ENCODE data around the gene P2RX7. TPM values are rescaled to one million over a fixed set of nuclear protein-coding genes. Genes with fewer than 3 reads are reported as not detected.
"Not testable (repeated sequence)": the region's sequence is repeated elsewhere in the genome, so short reads cannot be mapped to it uniquely, and the experiment has no call there.

P2RX7 gene
- polyA plus RNA-seq, 2 of the 4 experiments (the other 2 are of a cell fraction) = 0.03 TPM; not detected in 1

- no peaks in the 10 kb centered on the region for H3K4me1 ChIP-seq
- 80% methylated on average over 19 of the region's 19 CpGs for WGBS (ENCODE audit: missing lambda C conversion rate)
- no peak overlapping the region for H3K4me2 ChIP-seq
- TF ChIP-seq RAD21 (conservative IDR thresholded peaks at IDR 0.05 in 1 of 2, IDR thresholded peaks at IDR 0.05 in 1 of 2) (0 out of 5 replicates have a peak, but pooled peaks of 1 of the 2 experiments have one; percentile 24), KDM1A (IDR thresholded peaks at IDR 0.05; ENCODE audit: low read depth) (no peak)
- POLR2A ChIA-PET = no interaction called here
- no peak overlapping the region for H3K27ac ChIP-seq
- no peaks in the 10 kb centered on the region for H3K9me3 ChIP-seq
- DNase-seq (ENCODE audit: low read depth in 1 of 2, low spot score in 1 of 2) = peak in 1 of 2 experiments; percentile 39
- H3K4me3 ChIP-seq = no peak overlapping the region
- no peak for FAIRE-seq
- ATAC-seq = peak; percentile 45 to 79; a peak in 4 of 6 replicates
- CTCF ChIA-PET = interaction anchor here (0.6 to 2.1 kb wide), 2 partner anchors 92 to 95 kb away, joined by 4 read pairs; no protein-coding TSS in a partner anchor
Measured at GRCh38 chr12:121223292-121224285, 90.9 kb downstream of the P2RX7 start.

- DNase-seq (ENCODE audit: low read depth in 1 of 2, low spot score in 1 of 2) (no peak), ATAC-seq (no peak), FAIRE-seq (no peak)
- Histone ChIP-seq H3K4me2 (no peak overlapping the region), H3K4me3 (no peak overlapping the region), H3K9me3 (no peaks in the 10 kb centered on the region), H3K4me1 (no peaks in the 10 kb centered on the region), H3K27ac (no peak overlapping the region)
- WGBS (ENCODE audit: missing lambda C conversion rate) = 88% methylated on average over 8 of the region's 8 CpGs
- CTCF ChIA-PET = no interaction called here
- TF ChIP-seq PHF8 (IDR thresholded peaks at IDR 0.05; ENCODE audit: borderline replicate concordance, low read depth) (no peak), CTCF (IDR thresholded peaks at IDR 0.05) (no peak), ZC3H11A (IDR thresholded peaks at IDR 0.05) (no peak), KDM1A (IDR thresholded peaks at IDR 0.05; ENCODE audit: low read depth) (no peak), PBX3 (IDR thresholded peaks at IDR 0.05) (no peak), ZSCAN20 (CRISPR knock-in tag; IDR thresholded peaks at IDR 0.05) (no peak), HES2 (IDR thresholded peaks at IDR 0.05) (no peak), EP300 (IDR thresholded peaks at IDR 0.05) (no peak), HDAC2 (IDR thresholded peaks at IDR 0.05) (no peak), HOXA7 (CRISPR knock-in tag; IDR thresholded peaks at IDR 0.05) (no peak)
- POLR2A ChIA-PET = no interaction called here
Measured at GRCh38 chr12:121224591-121224990, 91.9 kb downstream of the P2RX7 start.

- no peak overlapping the region for H3K4me2 ChIP-seq
- CTCF ChIA-PET = no interaction called here
- TF ChIP-seq CBX2 (IDR thresholded peaks at IDR 0.05; ENCODE audit: borderline replicate concordance, low read depth) = no peak
- TF ChIP-seq BCL3 (IDR thresholded peaks at IDR 0.05) = no peak
- TF ChIP-seq USF2 (IDR thresholded peaks at IDR 0.05) = no peak
- no peak for TF ChIP-seq JUN (IDR thresholded peaks at IDR 0.05)
- TF ChIP-seq BHLHE40 (IDR thresholded peaks at IDR 0.05; ENCODE audit: low read depth, low read length) = no peak
- no peak for TF ChIP-seq CEBPB (IDR thresholded peaks at IDR 0.05)
- TF ChIP-seq CTCF (IDR thresholded peaks at IDR 0.05) = no peak
- FAIRE-seq (no peak), ATAC-seq (no peak), DNase-seq (ENCODE audit: low read depth in 1 of 2, low spot score in 1 of 2) (no peak)
- H3K4me1 ChIP-seq = 0 out of 3 replicates have a peak, but pooled peaks cover 3% of the 10 kb centered on the region
- no peaks in the 10 kb centered on the region for H3K9me3 ChIP-seq
- no peak overlapping the region for H3K27ac ChIP-seq
- POLR2A ChIA-PET = no interaction called here
- WGBS (ENCODE audit: missing lambda C conversion rate) = 82% methylated on average over 8 of the region's 8 CpGs
- no peak overlapping the region for H3K4me3 ChIP-seq
Measured at GRCh38 chr12:121226399-121226798, 93.7 kb downstream of the P2RX7 start.

- H3K27ac ChIP-seq; DNase-seq (ENCODE audit: low read depth in 1 of 2, low spot score in 1 of 2); POLR2A ChIA-PET; H3K4me3 ChIP-seq; FAIRE-seq; CTCF ChIA-PET; H3K9me3 ChIP-seq; ATAC-seq; H3K4me1 ChIP-seq; H3K4me2 ChIP-seq: not testable (repeated sequence)
- 93% methylated on average over 8 of the region's 8 CpGs for whole genome bisulfite sequencing (ENCODE audit: missing lambda C conversion rate)
Measured at GRCh38 chr12:121226871-121227270, 94.2 kb downstream of the P2RX7 start.
